HG02852 (cell line): ENCODE results near the gene ARHGAP8.

Source experiments
- ATAC-seq: cut with Tn5 transposase; IDR thresholded peaks from one replicate; pipeline ENCODE4 v1.9.1; 2021; ENCODE audit warnings: mild to moderate bottlenecking, moderate library complexity; ENCODE audit not compliant: unreplicated experiment

Gene ARHGAP8

DNA sequence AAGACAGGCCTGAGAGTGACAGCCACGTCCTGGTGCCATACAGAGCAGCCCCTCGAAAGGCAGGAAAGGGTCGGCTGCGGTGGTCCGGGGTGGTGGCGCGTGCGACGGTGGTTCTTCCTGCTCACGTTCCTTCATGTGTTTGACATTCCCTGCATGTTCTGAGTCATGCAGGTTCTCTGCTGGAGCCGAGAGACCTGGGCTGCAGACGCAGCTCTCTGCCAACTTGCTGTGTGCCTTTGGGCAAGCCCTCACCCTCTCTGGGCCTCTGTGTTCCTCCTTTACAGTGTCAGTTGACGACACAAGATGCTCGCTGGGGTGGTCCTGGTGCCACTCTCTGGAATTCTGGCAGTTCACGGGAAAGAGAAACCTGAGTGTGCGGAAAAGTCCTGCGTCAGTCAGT, 12.0 kb downstream of the ARHGAP8 start:
- no peak for ATAC-seq

GRCh38 chr22:44764974-44765373, 12.6 kb downstream of the ARHGAP8 start:
- ATAC-seq, result no peak

DNA sequence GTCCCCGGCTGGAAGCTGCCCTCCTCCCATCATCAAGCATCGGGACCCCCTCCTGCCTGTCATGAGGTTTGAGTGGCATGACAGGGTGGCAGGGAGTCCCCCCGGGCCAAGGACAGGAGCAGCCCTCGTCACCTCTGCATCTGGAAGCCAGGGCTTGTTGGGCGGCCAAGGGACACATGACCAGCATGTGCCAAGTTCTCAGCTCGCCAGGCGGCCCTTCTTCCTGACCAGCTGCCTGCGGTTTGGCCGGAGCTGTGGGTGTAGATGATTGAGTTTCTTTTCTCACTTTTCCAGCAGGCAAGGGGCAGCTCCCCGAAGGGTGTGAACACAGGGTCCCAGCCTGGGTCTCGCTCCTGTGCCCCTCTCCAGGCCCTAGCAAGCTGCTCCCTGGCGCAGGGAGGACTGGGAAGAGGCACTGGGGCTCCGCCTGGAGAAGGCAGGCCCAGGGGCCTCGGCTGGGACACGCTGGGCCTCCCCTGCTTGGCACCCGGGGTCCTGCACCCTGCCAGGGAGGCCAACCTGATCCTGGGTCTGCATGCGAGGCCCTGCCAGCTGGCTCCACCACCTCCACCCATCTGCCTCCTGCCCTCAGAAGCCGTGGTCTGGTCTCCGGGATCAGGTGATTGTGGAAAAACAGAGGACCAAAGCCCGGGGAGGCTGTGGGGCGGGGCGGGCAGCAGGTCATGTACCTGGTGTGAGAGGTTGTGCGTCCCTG, 13.4 kb downstream of the ARHGAP8 start:
- ATAC-seq, result no peak

DNA sequence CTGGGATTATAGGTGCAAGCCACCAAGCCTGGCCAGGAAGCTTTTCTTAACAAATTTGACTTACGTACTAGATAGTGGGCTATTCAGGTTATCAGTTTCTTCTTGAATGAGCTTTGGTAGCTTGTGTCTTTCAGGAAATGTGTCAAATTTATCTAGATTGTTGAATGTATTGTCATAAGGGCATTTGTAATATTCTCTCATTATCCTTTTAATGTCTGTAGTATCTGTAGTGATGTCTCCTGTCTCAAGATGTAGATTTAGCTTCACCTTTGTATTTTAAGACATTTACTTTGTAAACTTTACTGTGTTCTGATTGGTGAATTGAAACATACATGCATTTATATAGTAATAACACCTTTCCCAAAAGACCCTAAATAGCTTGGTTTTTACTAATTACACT, 20.7 kb downstream of the ARHGAP8 start:
- no peak for ATAC-seq

DNA sequence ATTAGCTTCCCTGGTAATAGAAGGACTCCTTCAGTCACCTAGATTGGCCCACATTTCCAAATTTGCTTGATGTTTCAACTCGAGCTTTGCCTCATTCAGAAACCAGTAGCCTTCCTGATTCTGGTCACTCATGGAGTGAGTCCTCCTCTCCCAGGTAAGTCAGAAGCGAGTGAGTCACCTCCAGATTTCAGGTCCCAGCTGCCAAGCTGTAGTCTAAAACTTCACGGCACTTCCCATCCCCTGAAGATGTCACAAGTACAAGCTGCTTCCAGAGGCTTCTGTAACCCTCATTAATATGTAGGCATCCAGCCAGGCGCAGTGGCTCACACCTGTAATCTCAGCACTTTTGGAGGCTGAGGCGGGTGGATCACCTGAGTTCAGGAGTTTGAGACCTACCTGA, 23.5 kb downstream of the ARHGAP8 start:
- ATAC-seq, result no peak

- no peak for ATAC-seq
These were observed 24.4 kb downstream of the ARHGAP8 start for GRCh38 chr22:44776605-44777363.

DNA sequence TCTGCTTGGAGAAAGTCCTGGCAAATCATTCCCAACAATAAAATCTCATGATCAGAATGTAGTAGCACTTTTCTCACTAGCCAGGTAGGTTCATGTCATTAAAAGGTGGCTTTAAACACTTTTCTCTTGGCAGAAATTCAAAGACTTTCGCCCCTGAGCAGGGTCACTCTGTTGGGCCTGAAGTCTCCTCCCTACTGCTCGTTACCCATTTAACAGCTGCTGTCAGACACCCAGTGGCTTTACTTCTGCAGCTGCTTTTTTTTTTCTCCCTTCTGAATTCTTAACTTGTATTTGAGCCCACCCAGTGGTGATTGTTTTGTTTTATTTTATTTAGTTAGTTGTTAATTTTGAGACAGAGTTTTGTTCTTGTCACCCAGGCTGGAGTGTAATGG, 25.0 kb downstream of the ARHGAP8 start:
- ATAC-seq, result no peak

DNA sequence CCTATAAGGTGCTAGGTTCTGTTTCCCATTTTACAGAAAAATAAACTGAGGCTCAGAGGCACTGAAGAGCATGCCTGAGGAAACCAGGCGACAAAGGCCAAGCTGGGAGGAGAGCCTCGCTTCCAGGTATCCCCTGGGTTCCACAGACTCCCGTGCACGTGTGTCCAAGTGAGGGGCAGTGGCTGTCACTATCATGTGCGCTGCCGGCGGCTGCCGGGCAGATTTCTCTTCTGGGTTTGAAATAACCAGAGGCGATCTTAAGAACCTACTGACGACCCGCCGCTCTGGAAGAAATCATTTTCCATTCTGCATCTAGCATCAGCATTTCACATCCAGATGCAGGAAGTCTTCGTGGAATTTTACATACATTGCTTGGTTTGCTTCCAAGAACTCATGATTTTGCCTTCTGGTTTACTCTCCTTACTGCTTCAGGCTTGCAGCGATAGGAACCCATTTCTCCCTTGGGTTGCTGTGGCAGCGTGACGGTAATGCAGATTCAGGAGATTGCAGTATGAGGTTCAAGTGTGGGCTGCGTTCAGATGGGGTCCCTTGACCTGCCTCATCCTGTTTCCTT, 28.6 kb downstream of the ARHGAP8 start:
- no peak for ATAC-seq

DNA sequence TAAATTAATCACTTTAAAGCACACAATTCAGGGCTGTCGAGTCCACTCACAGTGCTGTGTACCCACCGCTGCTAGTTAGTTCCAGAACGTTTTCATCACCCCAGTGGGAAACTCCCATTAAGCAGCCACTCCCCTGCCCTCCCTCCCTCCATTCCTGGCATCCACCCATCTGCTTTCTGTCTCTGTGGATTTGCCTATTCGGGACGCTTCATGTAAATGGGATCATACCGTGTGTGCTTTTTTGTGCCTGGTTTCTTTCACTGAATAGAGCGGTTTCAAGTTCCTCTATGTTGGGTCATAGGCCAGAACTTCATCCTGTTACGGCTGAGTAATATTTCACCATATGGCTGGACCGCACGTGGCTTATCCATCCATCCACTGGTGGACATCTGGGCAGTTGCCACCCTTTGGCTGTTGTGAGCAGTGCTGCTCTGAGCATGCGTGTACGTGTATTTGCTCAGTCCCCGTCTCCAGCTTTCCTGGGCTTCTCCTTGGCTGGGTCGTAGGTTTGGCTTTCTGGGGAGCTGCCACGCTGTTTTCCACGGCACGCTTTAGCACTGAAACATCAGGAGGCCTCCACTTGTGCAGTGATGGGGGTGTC, 30.1 kb downstream of the ARHGAP8 start:
- ATAC-seq, result no peak

GRCh38 chr22:44783091-44783490, 30.7 kb downstream of the ARHGAP8 start:
- ATAC-seq, result no peak

GRCh38 chr22:44783581-44783980, 31.2 kb downstream of the ARHGAP8 start:
- ATAC-seq, result no peak

DNA sequence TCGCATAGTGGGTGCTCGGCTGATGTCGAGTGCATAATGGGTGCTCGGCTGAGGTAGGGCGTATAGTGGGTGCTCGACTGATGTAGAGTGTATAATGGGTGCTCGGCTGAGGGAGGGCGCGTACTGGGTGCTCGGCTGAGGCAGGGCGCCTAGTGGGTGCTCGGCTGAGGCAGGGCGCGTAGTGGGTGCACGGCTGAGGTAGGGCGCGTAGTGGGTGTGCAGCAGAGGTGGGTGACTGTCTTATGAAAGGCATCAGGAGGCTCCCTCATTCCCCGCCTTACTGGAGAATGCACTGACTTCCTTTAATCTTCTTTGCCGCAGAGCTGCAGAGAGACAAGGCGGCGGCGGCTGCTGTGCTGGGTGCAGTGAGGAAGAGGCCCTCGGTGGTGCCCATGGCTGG, 33.8 kb downstream of the ARHGAP8 start:
- ATAC-seq, result no peak

DNA sequence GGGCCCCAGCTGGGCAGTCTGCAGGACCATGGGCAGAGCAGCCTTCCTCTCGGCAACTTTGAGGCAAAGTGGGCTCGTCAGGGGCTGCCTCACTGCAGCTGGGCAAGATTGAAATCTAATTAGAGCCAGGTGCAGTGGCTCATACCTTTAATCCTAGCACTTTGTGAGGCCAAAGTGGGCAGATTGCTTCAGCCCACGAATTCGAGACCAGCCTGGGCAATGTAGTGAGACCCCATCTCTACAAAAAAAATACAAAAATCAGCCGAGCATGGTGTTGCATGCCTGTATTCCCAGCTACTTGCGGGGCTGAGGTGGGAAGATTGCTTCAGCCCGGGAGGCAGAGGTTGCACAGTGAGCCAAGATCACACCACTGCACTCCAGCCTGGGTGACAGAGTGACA, 34.2 kb downstream of the ARHGAP8 start:
- no peak for ATAC-seq

DNA sequence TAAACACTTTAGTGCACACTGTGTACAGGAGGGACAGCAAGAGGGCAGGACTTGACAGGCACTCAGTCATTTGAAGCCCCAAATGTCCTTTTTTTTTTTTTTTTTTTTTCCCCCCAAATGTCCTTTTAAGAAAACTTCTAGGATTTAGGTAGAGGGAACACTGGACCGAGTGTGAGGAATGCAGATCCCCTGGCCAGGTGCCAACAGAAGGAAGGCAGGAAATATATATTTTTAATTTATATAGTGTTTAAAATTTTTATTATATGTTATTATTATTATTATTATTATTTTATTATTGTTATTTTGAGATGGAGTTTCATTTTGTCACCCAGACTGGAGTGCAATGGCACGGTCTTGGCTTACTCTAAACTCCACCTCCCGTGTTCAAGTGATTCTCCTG, 35.5 kb downstream of the ARHGAP8 start:
- no peak for ATAC-seq

- no peak for ATAC-seq
These were observed 40.7 kb downstream of the ARHGAP8 start for GRCh38 chr22:44793106-44793505.

- no peak for ATAC-seq
These were observed 41.3 kb downstream of the ARHGAP8 start for GRCh38 chr22:44793506-44794172.

DNA sequence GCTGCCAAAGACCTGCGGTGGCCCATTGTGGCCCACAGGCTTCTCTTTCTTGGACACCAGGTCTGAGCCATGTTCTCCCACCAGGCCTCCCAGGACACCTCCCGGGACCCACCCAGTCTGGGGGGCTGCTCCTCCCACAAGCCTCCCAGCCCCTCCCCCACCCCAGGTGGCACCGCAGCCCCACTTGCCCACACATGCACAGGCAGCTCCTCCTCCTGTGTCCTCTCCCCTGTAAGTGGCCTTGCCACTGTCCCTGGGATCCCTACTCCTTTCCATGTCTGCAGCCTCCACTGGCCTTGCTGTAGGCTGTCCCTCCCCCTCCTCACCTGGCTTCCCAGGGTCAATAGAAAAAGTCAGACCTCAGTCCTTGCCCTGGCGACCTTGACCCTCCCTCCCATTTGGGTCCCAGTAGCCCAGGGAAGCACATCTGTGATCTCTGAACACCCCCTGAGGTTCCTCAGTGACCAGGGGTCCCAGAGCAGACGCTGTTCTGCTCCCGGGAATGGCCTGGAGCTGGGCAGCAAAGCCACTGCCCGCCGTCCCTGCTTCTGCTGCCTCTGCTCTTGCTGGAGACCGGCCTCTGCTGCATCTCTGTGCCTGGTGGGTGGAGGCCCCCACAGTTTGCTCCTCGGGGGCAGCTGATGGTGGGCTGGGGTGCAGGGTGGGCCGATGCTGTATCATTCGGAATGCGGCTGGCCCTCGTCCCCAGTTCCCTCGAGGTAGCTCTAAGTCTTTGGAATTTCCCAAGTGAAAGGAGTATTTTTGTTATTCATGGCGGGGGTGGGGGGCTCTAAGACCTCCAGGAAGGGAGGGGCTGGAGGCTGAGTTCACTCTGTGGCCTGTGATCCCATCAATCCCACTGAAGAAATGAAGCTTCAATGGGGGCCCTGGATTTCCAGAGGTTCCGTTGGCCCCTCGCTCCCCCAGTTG, 43.6 kb downstream of the ARHGAP8 start:
- ATAC-seq, result no peak

DNA sequence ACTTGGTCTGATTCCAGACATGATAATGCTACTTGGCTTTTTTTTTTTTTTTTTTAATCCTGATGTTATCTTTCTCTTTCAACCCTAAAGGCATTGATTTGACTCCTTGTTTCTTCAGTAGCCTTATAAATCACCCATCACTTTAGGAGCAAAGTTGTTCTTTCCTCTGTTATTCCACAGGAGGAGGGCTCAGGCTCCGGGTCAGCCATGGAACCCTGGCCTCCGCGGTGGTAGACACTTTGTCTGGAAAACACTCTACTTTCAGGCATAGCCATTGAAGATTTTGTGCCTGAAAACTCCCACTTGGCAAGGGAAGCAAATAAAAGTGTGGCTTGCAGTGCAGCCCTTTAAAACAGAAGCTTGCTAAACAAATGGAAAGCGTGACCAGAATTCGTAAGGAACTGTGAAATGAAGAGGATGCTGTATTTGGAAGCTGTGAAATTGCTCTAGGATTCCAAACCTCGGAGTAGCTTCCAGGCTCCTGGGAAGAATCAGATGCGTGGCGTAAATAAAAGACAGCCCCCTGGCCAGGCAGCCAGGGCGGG, 44.9 kb downstream of the ARHGAP8 start:
- ATAC-seq, result no peak

DNA sequence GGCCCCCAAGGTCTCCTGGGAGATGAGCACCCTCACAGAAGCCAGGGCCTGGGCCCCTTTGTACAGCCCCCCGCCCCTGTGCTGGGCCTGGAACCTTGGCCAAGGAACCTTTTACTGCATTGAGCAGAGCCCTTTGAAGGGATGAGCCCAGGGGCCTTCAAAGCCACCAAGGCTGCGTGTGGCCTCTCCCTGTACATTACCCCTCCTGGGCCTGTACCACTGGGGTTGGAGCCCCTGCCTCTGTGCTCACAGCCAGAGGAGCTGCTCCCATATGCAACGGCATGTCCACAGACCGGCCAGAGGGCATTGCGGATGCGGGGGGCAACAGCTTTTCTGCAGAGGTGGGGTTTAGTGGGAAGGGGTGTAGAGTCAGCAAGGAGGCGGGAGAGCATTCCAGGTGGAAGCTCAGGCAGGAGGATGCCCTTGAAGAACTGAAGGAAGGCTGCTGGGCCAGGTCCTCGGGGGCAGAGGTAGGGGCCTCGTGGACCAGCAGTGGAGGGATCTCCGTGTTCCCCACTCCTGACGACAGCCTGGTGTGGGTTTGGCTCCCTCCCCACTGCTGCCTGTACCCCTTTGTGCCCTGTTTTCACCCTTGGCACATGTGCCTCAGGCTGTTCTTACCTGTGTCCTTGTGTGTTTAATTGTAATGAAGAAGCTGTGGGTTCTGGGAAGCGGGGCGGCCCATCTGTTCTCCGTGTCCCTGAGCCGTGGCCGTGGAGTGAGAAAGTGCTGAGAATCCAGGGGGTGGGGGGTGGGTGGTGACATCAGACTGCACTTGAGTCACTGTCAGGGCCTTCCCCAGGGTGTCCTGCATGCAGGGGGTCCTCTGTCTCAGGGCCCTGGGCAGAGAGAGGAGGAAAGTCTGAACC, 46.9 kb downstream of the ARHGAP8 start:
- ATAC-seq, result no peak
